NCI-H2171 (cell line): ENCODE measurements around the gene SDK2.

Experiments
- DNase-seq: peaks from one replicate; lab custom pipeline; 2025; lab: John Stamatoyannopoulos, UW

Gene SDK2

DNA sequence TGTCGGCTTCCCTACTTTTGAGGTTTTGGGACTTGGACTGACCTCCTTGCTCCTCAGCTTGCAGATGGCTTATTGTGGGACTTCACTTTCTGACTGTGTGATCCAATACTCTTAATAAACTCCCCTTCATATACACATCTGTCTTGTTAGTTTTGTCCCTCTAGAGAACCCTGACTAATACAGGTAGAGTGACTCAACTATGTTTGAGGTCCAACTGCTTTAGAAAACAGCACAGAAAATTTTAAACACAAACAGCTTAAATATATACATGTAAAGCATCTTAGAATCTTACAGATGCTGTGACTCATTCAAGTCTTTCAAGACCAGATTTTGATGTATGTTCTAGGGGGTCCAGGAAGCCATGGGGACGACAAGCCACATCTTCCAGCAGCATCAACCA lies 11.7 kb downstream of the SDK2 start:
- no peak for DNase-seq

DNA sequence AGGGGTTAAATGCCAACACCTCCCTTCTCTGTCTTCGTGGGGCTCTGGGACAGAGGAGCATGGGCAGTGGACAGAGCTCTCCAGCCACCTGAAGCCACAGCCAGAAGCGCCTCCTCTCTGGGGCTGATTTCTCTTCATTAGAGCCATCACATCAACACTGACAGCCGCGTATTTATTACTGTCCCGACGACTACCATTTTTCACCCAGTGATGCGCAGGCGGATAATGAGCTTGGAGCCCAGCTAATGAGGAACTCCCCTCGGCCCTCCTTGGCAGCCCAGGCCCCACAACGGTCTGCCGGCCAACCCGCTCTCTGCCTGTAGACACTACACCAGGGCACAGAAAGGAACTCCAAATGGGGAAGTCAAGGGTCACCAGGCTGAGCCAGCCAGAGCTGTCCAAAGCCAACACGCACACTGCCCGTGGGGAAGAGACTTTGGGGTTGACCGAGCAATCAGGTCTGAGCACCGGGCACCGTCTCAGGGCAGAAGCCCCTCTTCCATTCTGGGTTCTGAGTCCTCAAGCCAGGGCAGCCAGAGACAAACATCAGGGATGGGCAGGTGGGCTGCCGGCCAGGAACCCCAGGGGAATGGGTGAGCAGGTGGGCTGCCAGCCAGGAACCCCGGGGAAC lies 13.2 kb downstream of the SDK2 start:
- DNase-seq = no peak

DNA sequence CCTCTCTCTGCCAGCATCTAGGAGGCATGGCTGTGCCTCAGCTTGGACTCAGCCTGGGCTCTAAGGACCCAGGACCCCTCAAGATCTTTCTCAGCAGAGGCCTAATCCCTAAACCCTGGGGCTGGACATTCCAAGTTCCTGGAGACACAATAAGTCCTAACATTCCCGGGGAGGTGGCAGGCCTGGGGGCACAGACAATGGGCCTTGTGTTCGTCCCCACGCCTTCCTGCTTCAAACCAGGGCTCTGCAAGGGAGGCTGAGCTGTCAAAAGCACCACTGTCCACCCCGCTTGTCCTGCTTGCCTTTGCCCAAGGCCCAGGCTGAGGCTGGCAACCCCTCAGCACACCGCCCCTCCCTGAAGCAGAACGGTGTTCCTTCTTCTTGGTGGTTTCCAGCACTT lies 13.7 kb downstream of the SDK2 start:
- DNase-seq = no peak

DNA sequence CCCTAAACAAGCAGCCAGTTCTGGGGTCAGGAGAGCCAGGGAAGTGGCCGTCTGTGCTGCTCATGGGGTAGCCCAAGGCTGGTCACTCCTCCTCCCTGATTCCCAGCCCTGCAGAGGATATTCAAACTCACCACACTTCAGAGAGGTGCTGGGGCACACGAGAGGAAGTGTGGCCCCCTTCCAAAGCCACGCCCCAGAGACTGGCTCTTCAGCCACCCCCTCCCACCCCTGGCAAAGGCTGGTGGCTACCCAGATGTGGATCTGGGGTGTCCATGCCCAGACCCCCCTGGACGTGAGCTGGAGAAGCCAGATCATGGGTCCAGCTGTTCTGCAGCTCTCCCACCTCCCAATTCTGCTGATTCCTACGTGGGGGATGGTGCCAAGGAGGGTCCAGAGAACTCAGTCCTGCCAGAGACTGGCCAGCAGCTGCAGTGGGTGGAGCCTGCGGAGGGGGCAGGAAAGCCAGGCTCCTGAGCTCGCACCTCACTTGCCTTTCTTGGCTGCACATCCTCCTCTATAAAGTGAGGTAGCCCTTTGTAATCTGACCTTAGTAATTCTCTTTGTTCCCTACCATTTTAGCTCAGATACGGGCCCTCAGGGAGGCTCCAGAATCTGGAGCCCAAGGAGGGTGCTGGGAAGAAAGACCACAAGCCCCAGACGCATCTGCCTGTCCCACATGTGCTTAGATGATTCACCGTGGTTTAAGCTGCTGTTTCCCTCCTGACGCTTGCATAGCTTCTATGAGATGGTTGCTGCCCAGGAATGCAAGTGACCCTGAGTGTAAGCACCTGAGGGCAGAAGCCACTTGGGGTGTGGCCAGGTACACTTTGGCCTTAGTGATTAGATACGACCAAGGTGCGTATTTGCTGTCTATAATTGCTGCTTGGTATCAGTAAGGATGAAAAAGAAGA lies 15.3 kb downstream of the SDK2 start:
- DNase-seq = no peak

DNA sequence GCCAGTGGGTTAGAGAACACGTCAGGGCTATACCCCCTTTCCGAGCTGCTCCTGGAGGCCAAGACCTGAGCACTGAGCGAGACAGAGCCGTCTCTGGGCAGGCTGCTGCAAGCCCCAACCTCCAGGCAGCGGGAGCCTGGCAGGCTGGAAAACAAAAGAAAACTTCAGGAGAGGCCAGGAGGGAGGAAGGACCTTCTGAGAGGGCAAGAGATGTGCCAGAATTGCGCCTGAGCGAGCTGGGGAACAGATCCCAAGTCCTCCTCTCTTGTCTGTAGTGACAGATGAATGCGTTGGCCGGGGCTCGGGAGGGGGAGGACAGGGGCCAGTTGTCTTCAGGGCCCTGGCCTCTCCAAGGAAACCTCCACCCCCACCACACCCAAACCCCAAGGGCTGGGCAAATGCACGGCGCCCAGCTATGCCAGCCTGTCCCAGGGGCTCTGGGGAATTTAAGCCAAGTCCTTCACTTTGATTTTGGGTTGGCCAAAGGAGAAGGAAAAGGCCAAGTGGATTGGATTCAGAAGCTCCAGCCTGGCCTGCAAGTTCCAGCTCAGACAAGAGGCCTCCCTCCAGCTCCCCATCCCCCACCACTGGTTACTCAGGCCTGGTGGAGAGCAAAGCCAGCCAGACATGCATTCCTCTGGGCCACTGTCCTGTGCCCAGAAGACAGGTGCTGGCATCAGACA lies 18.1 kb downstream of the SDK2 start:
- DNase-seq = no peak

DNA sequence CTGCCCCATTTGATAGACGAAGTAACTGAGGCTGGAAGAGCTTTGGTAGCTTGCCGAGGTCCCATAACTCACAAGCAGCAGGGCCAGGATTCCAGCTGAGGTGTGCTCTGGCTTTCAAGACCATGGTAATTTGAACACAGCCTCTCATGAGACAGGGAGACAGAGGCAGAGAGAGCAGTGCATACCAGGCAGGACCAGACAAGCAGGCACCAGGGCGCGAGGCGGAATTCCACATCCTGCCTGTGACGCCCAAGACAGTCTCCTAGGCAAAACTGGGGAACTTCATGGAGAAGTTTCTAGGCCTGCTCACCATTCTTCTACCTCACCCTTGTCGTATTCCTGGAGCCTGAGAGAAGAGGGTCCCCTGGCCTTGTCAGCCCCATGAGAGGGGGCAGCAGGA lies 19.2 kb downstream of the SDK2 start:
- peak; percentile 1 for DNase-seq

DNA sequence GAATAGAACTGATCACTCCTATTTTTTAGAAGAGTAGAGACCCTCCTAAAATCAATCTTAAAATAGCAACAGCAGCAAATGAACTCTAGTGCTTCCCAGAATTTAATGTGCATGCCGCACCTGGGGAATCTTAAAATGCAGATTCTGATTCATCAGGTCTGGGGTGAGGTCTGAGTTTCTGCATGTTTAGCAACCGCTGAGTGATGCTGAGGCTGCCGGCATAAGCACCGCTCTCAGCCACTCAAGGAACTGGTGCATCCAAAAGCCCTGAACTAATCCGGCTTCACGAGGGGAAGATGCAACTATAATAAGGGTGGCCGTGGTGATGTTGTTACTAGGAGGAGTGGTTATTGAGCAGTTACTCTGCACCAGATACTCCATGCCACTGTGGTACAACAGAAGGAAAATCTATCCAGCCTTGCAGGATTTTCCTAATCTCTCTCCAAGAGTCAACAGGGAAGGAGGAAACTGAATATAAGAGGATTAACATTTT lies 19.7 kb downstream of the SDK2 start:
- no peak for DNase-seq

DNA sequence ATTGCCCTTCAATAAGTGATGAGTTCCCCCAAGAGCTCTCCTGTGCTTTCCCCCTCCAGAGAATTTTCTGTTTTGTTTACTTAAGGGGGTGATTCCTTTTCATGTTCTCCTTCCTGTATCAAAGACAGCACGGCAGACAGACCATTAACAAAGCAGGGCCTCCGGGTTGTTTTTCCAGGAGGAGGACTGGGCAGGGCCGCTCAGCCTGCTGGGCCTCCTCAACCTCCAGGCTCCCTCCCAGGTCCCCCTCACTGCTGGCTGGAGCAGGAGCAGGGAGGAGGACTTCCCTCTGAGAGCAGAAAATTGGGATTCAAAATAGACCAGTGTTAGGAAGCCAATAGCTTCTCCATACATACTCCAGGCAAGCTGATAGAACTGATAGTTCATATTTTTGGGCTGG lies 20.4 kb downstream of the SDK2 start:
- DNase-seq = no peak

DNA sequence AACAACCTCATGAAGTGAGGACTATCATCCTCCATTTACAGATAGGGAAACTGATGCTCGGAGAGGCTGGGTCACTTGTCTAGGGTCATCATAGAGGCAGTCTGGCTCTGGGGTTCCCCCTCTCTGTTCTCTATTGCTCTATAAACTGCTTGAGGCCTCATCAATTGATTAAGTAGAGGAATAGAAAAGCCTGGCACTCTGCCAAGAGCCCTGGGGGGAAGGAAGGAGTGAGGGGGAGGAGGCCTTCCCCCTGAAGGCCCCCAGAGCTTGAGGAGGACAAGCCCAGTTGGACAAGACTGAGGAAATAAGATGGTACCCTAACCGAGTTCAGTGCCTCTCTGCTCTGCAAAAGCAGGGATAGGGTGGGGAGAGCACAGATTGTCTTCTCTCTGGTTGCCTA lies 21.0 kb downstream of the SDK2 start:
- DNase-seq = no peak

DNA sequence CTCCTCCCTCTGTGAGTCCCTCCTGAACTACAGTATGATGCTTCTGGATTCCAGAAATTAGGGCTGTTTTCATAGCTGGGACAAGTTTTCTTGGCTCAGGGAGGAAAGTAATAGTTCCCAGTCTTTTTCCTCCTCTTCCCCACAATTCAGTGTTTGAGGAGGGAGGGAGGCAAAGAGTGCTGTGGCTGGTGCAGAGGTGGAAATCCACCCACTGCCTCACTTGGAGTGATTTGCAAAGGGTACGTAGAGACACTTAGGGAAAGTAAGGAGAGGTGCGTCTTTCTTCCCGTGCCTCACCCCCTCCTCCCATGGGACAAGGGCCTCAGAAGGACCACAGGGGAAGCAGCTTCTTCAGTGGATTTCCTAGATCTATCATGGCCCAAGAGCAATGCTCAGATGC lies 21.9 kb downstream of the SDK2 start:
- DNase-seq = no peak

DNA sequence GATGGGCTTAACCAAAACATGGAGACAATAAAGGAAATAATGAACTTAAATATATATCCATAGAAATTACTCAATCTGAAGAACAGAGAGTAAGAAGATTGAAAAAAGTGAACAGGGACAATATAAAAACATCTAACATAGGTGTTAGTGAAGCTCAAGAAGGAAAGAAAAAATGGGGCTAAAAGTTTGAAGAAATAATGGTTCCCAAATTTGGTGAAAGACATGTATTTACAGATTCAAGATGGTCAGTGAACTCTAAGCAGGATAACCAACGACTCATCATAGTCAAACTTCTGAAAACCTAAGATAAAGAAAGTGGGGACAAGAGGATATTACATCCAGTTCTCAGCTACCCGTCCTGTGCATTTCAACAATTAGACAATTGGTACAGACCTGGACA lies 22.6 kb downstream of the SDK2 start:
- no peak for DNase-seq

DNA sequence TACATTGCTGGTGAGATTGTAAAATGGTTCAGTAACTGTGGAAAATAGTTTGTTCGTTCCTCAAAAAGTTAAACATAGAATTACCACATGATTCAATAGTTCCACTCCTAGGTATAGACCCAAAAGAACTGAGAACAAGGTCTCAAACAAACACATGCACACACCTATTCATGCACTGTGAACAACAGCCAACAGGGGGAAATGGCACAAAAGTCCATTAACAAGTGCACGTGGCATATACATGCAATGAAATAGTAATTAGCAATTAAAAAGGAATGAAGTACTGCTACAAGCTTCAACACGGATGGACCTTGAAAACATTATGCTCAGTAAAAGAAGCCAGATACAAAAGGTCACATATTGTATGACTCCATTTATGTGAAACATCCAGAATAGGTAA lies 23.8 kb downstream of the SDK2 start:
- no peak for DNase-seq

DNA sequence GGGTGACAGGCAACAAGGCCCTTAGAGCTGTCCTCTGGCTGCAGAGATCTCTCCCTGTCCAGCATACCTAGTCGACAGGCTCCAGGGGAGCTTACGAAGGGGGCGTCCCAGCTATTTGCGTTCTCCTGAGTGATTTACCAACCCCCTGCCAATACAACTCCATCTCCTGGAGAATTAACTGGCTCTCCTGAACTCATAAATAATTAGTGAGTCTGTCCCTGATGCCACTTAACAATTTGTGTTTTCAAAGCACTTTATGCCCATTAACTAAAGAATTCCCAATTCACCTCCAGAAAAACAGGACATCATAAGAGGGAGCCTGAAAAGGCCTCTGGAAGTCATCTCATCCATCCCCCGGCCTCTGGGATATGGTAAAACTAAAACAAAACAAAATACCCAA lies 26.7 kb downstream of the SDK2 start:
- no peak for DNase-seq

DNA sequence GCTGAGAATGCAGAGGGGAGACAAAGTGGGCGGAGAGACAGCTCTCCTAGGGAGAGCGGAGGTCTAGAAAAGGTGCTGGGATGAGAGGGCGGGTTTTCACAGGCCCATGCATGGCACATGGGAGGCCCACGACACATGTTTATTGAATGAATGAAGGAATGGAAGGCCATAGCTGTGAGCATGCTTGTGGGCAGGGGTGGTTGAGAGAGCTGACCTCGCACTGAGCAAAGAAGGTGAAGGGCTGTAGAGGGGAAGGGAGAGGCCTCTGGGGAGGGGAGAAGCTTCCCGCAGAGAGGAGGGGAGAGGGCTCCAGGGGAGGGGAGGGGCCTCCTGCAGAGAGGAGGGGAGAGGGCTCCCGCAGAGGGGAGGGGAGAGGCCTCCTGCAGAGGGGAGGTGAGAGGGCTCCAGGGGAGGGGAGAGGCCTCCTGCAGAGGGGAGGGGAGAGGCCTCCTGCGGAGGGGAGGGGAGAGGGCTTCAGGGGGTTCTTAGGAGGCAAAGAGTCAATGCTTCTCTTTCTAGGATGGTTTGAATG lies 27.3 kb downstream of the SDK2 start:
- no peak for DNase-seq

DNA sequence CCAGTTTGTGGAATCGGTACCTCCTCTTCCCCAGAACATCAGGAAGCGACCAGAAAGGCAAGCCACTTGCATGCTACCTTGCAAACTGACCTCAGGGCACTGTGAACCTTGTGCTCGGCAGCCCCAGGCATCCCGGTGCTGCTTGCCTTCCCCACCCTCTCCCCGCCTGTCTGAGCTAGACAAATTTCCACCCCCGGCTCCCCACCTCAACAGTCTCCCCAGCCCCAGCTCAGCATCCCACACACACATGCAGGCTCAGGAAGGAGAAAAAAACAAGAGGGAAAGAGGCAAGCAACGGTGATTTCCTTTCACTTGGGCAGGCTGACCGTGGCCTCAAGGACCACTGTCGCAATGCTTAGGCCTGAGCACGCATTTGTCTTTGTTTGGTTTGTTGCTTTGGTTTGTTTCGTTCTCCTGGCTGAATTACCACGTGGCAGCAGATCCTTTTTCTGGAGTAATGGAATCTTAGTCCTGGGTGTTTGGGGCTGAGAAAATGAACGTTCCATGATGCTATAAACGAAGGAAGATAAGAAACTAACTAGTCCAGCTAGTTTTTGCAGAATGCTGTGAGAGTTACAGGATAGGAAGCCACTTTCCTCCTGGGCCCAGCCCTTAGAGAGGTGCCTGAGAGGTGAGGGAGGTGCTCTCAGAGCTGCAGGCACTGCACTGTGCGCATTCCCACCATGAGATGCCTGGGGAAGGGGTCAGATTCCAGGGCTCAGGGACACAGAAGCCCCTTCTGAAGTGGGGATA lies 27.9 kb downstream of the SDK2 start:
- no peak for DNase-seq

DNA sequence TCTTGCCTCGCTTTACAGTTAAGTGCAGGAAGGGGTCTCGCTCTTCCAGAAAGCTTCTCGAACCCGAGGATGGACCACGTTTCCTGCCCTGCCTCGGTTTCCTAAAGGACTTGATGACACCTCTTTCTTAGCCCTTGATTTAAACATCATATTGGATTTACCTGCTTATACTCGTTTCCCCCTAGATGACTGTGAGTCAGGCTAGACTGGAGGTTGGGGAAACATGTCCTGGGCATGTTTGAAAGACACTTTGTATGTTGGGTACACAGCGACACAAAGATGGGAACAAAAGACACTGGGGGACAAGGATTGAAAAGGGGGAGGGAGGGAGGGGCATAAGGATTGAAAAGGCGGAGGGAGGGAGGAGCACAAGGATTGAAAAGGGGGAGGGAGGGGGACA lies 30.0 kb downstream of the SDK2 start:
- DNase-seq = no peak

DNA sequence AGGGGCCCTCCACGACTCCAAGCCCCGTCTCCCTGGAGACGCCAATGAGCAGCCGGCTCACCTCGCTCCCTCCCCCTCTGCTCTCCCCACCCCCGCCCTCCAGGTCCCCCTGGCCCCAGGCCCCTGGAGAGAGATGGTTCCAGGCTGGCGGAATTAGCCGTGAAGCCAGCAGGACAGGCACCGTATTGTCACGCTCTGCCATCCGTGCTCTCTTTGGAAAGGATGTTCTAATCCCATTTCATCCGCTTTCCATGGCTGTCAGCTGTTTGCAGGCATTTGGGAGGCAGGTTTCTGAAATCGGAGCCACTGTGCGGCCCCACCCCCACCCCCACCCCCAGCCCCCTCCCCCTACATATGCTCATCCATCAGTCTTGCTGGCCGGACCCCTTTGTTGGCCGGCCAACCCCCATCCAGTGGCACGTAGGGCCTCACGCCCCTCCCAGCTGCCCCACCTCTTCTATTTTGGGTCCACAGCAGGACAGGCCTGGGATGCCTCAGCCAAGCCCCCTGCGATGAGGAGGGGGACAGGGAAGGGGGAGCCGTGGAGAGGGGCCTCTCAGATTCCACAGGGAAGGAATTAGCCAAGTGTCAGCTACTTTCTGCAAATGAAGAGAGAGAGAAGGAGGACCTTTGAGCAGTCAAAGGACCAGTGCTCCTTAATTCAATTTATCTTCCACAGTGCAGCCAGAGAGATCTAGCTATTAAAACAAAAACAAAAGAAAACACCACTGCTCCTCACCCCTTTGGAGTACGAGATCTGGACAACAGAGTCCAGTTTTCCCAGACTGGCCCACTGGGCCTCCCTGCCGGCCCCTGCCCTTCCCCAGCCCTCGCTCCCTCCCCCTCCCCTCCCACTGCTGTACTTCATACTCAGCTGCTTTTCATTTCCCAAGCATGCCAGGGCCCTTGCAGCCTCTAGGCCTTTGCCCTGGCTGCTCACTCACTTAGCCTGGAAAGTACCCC lies 30.7 kb downstream of the SDK2 start:
- DNase-seq = no peak

DNA sequence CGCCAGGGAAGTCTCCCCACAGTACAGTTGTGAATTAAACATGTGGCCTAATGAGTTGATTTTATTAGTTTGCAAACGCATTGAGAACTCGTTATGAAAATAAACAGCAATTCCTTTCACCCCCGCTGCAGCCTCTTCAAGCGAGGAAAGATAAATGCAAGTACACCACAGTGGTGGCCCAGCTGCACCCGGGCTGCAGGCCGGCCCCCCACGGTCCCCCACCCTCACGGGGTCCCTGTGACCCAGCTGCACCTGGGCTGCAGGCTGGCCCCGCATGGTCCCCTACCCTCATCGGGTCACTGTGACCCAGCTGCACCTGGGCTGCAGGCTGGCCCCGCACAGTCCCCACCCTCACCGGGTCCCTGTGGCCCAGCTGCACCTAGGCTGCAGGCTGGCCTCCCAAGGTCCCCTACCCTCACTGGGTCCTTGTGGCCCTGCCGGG lies 32.2 kb downstream of the SDK2 start:
- no peak for DNase-seq

DNA sequence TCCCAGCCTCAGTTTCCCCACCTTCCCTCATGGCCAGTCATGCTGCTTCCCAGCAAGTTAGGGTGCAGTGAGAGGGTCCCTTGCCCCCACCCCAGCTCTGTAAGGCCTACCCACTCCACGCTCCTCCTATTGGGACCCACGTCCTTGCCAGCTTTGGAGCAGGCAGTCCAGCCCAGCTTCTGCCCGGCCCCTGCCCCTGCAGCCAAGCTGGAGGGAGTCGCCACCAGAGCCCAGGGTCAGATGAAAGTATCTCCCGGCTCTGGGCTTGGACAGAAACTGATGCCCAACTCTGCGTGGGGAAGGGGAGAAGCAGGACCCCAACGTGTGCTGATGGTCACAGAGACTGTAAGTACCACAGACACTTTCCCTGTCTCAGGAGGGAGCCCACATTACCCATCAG lies 32.6 kb downstream of the SDK2 start:
- DNase-seq = no peak

DNA sequence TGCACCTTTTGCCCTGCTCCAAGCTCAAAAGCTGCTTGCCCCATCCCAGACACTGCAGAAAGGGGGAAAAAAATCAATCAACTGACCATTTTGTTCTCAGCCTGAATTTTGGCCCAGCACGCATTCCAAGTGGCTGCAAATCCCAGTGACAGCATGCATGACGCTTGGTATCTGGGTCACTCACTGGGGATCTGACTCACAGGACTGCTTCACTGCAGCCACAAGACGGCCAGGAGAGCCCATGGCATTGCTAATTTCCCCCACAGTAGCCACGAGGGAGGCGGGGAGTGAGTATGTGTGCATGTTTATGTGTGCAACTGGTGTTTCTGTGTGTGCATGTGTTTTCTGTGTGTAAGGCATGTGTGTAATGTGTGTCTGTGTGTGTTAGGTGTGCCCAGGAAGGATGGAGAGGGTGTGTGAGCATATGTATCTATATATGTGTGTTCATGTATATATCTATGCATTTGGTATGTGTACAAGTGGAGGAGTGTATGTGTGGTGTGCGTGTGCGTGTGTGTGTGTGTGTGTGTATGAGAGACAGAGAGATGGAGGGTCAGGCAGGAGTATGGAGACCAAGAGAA lies 33.8 kb downstream of the SDK2 start:
- no peak for DNase-seq
